ENCODE measurements around the gene OR2V2.
"Not testable (repeated sequence)": the region's sequence is repeated elsewhere in the genome, so short reads cannot be mapped to it uniquely, and the experiment has no call there.

OR2V2 gene

GRCh38 chr5:181170237-181170825, 22.9 kb downstream of the OR2V2 start:
- H3K4me3 ChIP-seq (ENCODE audit: low read length) = no peak overlapping the region; the same call in 1 of the 2 replicates
- TF ChIP-seq, protein P1, sequence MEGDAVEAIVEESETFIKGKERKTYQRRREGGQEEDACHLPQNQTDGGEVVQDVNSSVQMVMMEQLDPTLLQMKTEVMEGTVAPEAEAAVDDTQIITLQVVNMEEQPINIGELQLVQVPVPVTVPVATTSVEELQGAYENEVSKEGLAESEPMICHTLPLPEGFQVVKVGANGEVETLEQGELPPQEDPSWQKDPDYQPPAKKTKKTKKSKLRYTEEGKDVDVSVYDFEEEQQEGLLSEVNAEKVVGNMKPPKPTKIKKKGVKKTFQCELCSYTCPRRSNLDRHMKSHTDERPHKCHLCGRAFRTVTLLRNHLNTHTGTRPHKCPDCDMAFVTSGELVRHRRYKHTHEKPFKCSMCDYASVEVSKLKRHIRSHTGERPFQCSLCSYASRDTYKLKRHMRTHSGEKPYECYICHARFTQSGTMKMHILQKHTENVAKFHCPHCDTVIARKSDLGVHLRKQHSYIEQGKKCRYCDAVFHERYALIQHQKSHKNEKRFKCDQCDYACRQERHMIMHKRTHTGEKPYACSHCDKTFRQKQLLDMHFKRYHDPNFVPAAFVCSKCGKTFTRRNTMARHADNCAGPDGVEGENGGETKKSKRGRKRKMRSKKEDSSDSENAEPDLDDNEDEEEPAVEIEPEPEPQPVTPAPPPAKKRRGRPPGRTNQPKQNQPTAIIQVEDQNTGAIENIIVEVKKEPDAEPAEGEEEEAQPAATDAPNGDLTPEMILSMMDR (conservative IDR thresholded peaks at IDR 0.05; ENCODE audit: low read length) = no peak
- DNase-seq (ENCODE audit: low read depth) = no peak

DNA sequence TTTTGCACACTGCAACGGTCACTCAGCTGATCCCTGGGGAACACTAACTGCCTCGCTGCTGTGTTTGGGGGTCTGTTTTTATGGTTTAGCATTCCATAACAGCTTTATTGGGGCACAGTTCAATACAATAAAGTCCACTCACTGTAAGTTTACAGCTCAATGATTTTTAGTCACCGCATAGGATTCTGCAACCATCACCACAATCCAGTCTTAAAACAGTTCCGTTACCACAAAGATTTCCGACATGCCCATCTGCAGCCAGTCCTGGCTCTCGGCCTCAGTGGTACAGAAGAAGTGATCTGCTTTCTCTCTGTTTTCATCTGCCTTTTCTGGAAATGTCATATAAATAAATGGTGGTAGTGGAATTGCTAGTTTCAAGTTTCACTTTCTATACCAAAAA, 23.6 kb downstream of the OR2V2 start:
- no peak overlapping the region for H3K4me3 ChIP-seq (ENCODE audit: low read length)
- TF ChIP-seq, protein P1 (conservative IDR thresholded peaks at IDR 0.05; ENCODE audit: low read length) = no peak
- peak; percentile 69 for DNase-seq (ENCODE audit: low read depth)

DNA sequence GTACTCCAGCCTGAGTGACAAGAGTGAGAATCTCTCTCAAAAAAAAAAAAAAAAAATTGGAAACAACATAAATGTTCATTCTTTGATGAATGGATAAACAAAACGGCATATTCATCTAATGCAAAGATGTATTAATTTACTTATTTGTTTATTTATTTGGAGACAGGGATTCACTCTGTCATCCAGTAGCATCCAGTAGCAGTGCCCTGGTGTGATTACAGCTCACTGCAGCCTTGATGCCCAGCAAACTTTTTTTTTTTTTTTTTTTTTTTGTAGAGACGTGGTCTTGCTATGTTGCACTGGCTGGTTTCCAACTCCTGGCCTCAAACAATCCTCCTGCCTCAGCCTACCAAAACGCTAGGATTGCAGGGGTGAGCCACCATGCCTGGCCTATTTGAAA, 24.4 kb downstream of the OR2V2 start:
- no peak for DNase-seq (ENCODE audit: low read depth)
- H3K4me3 ChIP-seq (ENCODE audit: low read length) = no peak overlapping the region
- TF ChIP-seq, protein P1 (conservative IDR thresholded peaks at IDR 0.05; ENCODE audit: low read length) = no peak

GRCh38 chr5:181173027-181173419, 25.6 kb downstream of the OR2V2 start:
- no peak for DNase-seq (ENCODE audit: low read depth)
- no peak overlapping the region for H3K4me3 ChIP-seq (ENCODE audit: low read length)
- TF ChIP-seq, protein P1 (conservative IDR thresholded peaks at IDR 0.05; ENCODE audit: low read length) = no peak

DNA sequence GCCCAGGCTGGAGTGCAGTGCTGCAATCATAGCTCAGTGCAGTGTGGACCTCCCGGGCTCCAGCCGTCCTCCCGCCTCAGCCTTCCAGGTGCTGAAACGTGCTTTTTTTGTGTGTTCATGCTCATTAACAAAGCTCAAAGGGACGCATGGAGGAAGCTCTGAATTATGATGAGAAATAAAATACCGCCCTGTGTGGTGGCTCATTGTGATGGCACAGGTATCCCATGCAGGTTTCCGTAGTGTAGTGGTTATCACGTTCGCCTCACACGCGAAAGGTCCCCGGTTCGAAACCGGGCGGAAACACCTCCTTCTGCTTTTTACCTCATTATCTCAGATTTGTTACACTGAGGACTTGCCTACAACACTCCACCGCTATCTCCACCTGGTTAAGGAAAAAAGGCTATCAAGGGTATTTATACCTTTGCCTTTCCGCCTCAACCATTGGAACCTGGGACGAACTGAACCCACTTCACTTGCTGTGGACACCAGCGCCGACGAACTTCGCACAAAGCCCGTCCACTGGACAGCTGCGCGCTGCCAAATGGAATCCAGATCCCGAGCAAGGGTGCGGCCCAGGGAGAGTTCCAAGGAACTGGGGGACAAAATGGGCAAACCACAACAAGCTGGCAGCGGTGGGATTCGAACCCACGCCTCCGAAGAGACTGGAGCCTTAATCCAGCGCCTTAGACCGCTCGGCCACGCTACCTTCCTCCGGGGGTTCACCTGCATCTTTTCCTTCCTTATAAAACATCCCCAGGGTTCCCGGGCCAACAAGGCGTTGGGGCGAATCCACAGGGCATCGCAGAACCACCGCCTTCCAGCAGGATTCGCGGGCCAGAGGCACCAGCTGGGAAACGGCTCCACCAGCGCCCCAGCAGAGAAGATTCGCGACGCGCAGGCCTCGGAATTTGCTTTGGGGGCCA, 26.3 kb downstream of the OR2V2 start:
- TF ChIP-seq, protein P1 (conservative IDR thresholded peaks at IDR 0.05; ENCODE audit: low read length) = no peak
- no peak overlapping the region for H3K4me3 ChIP-seq (ENCODE audit: low read length)
- DNase-seq (ENCODE audit: low read depth) = peak; percentile 37

- TF ChIP-seq, protein P1 (conservative IDR thresholded peaks at IDR 0.05; ENCODE audit: low read length) = no peak
- no peak overlapping the region for H3K4me3 ChIP-seq (ENCODE audit: low read length)
- no peak for DNase-seq (ENCODE audit: low read depth)
These were observed 29.0 kb downstream of the OR2V2 start for GRCh38 chr5:181176254-181176952.

GRCh38 chr5:181177559-181177958, 30.2 kb downstream of the OR2V2 start:
- H3K4me3 ChIP-seq (ENCODE audit: low read length); DNase-seq (ENCODE audit: low read depth): not testable (repeated sequence)
